Hematopoietic multipotent progenitor cell (in vitro differentiated cells): ENCODE measurements around the gene TTC23. TPM values are rescaled to one million over a fixed set of nuclear protein-coding genes. Genes with fewer than 3 reads are reported as not detected.

Experiments used
- DNase-seq, 3 donors: peaks; one replicate each; pipeline ENCODE4 v3.0.0-alpha.2; 2011 to 2015; ENCODE audit warnings: low read depth in 2 of 3, low spot score in 2 of 3
- total RNA-seq: library from RNA; depleted of rRNA; stranded (reverse); fragments of >200 nt; gene quantifications from one replicate; pipeline ENCODE4 v1.2.3, GENCODE V29; 2012

The TTC23 gene, protein sequence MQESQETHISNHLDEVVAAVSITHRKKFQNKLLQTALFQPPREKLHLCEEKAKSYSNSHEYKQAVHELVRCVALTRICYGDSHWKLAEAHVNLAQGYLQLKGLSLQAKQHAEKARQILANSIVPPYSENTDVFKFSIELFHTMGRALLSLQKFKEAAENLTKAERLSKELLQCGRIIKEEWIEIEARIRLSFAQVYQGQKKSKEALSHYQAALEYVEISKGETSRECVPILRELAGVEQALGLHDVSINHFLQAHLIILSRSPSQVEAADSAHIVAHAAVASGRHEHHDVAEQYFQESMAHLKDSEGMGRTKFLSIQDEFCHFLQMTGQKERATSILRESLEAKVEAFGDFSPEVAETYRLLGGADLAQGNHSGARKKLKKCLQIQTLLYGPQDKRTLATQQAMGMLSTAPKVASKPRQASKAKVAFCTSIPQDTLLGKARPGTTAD
- 4.6 TPM for total RNA-seq

DNA sequence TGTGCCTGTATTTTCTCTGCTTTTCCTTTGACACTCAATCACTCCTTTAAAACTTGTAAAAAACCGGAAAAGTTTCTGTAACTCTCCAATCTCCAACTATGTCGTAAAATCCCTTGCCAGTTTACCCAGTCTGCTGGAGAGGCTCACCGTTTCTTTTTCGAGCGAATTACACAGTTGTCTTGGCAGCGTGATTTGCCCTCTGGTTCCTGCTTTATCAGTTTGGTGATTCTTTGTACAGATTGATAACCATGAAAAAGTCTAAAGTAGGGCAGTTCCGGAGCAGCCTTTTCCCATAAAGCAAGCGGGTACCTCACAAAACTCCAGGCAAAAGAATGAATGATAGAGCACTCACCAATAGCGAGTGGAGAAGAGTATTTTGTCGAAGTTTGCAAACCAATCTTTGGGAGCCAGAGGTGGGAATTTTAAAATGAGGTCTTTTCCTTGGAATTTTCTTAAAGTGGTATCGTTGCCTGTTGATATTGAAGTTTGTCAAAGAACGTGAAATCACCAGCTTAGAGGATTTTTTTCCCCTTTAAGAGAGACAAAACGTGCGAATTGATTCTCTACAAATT is at the start of gene TTC23:
Gene TTC23, minus strand, starts transcription at position 312 of the 572 bp plus-strand sequence. CDS start 20,869 bp downstream, outside the sequence.
- peak in 1 of 3 donors; percentile 28 for DNase-seq

DNA sequence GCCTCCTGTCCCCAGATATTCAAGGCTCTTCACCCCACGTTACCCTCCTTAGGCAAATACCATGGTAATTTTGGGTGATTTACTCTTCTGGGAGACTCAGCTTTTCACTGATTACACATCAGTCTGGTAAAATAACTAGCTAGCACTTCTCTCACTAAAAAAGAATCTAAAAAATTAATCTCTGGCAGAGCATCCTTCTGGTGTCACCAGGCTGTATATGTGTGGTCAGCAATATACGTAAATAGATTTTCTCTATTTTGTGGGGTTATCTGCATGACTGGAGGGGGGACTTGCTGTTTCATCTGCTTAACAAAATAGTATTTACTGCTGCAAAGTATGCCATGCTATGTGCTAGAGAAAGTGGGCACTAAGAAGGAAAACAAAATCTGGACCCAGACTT is 47.0 kb upstream of the TTC23 start:
- no peak for DNase-seq

DNA sequence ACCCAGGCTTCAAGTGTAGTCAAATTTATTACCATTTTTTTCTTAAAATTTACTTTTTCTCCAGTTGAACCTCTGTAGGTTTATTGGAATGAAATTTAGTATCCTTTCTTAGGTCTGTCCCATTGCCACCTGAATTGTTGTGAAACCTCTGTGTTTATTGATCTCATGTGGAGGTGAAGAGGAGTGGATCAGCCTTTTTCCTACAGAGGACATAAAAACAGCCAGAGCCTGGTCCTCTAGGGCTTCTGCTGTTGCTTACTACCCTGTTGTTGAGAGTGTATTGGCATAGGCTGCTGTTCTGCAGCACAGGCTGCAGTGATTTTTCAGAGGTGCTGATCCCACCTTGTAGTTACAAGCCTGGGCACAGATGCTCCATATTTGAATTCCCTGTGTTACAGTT is 46.5 kb upstream of the TTC23 start:
- no peak for DNase-seq

- DNase-seq = no peak
These were observed 42.3 kb upstream of the TTC23 start for GRCh38 chr15:99291643-99292042.

GRCh38 chr15:99283717-99284116 is 34.3 kb upstream of the TTC23 start:
- no peak for DNase-seq

DNA sequence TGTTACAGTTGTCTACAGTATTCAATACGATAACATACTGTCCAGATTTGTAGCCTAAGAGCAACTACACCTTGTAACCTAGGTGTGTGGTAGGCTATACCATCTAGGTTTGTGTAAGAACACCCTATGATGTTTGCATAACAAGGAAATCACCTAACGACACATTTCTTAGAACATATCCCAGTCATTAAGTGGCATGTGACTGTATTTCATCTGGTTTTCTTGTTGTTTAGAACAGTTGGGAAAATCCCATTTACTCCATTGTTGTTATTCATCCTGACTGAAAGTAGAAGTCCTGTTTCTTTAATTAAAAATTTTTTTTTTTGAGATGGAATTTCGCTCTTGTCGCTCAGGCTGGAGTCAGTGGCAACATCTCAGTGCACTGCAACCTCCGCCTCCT is 33.2 kb upstream of the TTC23 start:
- DNase-seq = no peak

DNA sequence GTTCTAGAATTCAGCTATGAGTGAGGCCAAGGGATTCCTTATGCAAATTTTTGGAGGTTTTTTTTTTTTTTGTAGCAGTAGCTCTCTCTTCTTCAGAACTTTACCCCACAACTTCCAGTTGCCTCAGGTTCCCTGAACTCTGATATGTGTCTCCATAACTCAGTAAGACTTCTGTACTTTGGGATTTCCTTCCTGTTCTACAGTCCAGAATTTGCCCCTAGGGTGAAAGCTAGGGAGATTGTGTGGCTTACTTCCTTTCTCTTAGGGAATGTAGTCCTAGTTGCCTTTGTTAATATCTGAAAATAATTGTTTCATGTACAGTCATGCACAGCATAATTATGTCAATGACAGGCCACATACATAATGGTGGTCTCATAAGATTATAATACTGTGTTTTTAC is 32.7 kb upstream of the TTC23 start:
- no peak for DNase-seq

- DNase-seq = no peak
These were observed 30.4 kb upstream of the TTC23 start for GRCh38 chr15:99279827-99280226.

- DNase-seq = peak in 2 of 3 donors; percentile 4 to 53
These were observed 29.9 kb upstream of the TTC23 start for GRCh38 chr15:99279290-99279689.

DNA sequence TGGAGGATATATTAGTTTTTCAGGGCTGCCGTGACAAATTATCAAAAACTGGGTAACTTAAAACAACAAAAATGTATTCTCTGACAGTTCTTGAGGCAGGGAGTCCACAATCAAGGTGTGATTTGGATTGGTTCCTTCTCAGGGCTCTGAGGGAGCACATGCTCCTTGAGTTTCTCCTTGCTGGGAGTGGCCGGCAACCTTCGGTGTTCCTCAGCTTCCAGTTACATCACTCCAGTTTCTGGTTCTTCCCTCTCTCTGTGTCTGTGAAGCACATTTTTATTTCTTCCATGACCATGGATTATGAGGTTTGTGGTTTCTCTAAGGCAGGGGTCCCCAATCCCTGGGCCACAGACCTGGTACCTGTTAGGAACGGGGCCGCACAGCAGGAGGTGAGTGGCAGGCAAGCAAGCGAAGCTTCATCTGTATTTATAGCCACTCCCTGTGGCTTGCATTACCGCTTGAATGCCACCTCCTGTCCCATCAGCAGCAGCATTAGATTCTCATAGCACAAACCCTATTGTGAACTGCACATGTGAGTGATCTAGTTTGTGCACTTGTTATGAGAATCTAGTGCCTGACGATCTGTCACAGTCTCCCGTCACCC is 26.2 kb upstream of the TTC23 start:
- no peak for DNase-seq

GRCh38 chr15:99275061-99275460 is 25.7 kb upstream of the TTC23 start:
- no peak for DNase-seq

DNA sequence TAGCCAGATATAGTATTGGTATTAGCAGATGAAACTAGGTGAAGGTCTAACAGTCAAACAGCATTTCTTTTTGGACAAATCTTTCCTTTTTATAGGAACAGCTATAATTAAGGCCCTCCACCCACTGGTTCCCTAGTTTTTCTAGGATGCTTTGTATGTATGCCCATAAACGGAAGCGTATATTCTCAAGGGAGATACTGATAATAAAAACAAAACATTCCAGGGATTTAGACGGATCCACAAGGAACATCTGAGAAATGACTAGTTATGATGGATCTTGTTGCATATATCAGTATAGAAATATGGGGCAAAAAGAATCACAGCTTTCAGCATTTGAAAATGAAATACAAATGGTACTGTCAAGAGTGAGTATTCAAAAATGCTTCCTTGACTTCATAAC is 24.4 kb upstream of the TTC23 start:
- DNase-seq = no peak

GRCh38 chr15:99268431-99268830 is 19.1 kb upstream of the TTC23 start:
- no peak for DNase-seq

GRCh38 chr15:99267957-99268356 is 18.6 kb upstream of the TTC23 start:
- DNase-seq = no peak

DNA sequence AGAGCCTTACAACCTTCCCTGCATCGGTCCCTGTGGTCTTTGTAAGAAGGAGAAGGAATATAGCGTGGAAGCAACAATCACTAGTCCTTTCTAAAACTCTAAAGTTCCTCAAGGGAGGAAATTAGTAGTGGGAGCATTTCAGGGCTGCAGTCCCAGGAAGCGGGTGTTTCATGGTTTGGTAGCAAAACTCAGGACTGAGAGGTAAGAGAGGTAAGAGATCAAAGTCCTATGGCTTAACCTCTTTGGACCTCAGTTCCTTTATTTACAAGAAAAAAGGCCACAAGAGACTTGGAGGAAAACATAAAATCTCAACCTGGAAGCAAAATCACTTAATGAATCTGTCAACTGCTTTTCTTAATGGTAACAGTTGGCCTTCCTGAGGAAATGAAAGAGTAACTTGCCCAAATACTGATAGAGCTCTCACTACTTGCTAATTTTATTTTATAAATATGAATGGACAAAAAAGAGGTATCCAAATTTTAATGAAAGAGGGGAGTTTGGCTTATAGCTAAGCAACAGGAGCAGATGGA is 16.2 kb upstream of the TTC23 start:
- no peak for DNase-seq

GRCh38 chr15:99264125-99264524 is 14.7 kb upstream of the TTC23 start:
- DNase-seq = no peak

DNA sequence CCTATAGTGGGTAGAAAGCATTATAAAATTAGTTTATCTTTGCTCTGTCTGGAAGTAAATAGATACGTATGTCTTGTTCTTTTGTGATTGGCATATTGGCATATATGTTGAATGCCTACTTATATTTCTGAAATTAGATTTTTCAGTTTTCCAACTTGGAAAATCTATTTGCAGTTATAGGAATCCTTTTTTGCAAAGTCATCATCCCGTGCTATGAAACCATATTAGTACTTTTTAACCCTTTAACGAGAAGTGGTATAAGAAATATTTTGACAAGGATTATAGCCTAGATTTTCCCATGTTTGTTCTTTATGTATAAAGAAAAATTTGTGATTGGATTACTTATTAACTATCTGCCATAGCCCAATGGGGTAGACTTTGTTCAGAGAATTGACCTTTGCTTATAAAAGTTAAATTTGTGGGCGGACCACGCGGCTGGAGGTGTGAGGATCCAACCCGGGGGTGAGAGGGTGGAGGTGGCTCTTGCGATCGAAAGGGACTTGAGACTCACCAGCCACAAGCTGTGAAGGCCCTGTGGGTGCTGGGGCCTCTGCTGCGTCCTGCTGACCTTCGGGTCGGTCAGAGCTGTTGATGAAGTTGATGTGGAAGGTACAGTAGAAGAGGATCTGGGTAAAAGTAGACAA is 7.8 kb upstream of the TTC23 start:
- no peak for DNase-seq

- no peak for DNase-seq
These were observed 4.2 kb upstream of the TTC23 start for GRCh38 chr15:99253381-99254090.

DNA sequence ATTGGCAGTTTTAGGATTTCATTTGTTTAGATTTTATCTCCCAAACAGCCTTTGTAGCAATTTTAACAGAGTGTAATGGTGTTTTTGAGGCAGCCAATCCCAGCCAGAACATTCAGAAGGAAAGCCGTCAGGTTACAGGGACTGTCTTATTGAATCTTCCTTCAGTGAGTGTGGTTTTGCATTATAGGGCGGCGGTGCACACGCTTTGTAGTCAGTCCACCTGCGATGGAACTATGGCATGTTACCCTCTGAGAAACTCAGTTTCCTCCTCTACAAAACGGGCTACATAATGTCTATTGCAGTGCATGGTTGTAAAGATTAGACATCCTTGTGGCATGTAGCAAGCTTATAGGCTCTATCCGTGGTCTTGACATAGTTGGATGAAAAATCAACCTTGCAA is 2.9 kb upstream of the TTC23 start:
- no peak for DNase-seq
